SU-DHL-6 (cell line): ENCODE results near the gene PCARE.

Experiments
- H2AFZ ChIP-seq: fragments of 200-600 bp; sonication (generic); 2 replicates; pipeline ENCODE4 v1.6.1; 2014; ENCODE audit warnings: low read depth, mild to moderate bottlenecking, moderate library complexity, mixed read lengths, antibody characterized with exemption, low read length; ENCODE audit not compliant: severe bottlenecking
- H3F3A ChIP-seq: fragments of 200-600 bp; shearing (Covaris generic); 2 replicates; pipeline ENCODE4 v1.6.0; 2016; ENCODE audit warnings: antibody characterized with exemption, mild to moderate bottlenecking; ENCODE audit not compliant: insufficient read depth
- H3K27ac ChIP-seq: fragments of 200-600 bp; sonication (generic); 2 replicates; pipeline ENCODE4 v1.5.1; 2016; ENCODE audit warnings: low read depth, mild to moderate bottlenecking, low read length, moderate library complexity, mixed read lengths
- H3K27me3 ChIP-seq: fragments of 200-600 bp; sonication (generic), shearing (Covaris generic); 2 replicates; pipeline ENCODE4 v1.6.0; 2014; ENCODE audit warnings: mild to moderate bottlenecking, low read length
- H3K36me3 ChIP-seq: fragments of 200-600 bp; sonication (generic); 2 replicates; pipeline ENCODE4 v1.6.1; 2014; ENCODE audit warnings: mild to moderate bottlenecking, low read length, mixed read lengths
- H3K4me2 ChIP-seq: fragments of 300-600, 200-600 bp; shearing (Covaris generic), sonication (generic); 2 replicates; pipeline ENCODE4 v1.6.0; 2014; ENCODE audit warnings: low read length, low read depth, mild to moderate bottlenecking; ENCODE audit not compliant: poor library complexity, severe bottlenecking
- H3K4me3 ChIP-seq: fragments of 200-600 bp; sonication (generic); 2 replicates; pipeline ENCODE4 v1.5.1; 2014; ENCODE audit warnings: antibody characterized with exemption, low read length, mild to moderate bottlenecking, mixed read lengths; ENCODE audit not compliant: insufficient read depth, poor library complexity, severe bottlenecking
- H3K79me2 ChIP-seq: fragments of 200-600 bp; sonication (generic); 2 replicates; pipeline ENCODE4 v1.6.1; 2014; ENCODE audit warnings: mild to moderate bottlenecking, low read length, moderate library complexity; ENCODE audit not compliant: insufficient read depth
- H3K9ac ChIP-seq: fragments of 200-600 bp; sonication (generic); 2 replicates; pipeline ENCODE4 v1.7.0; 2014; ENCODE audit warnings: mild to moderate bottlenecking, low read length
- H3K9me2 ChIP-seq: fragments of 200-600 bp; sonication (generic); replicated peaks from 2 replicates; pipeline ENCODE4 v1.6.1; 2014; ENCODE audit warnings: low read length; ENCODE audit not compliant: insufficient read depth
- H3K9me3 ChIP-seq: fragments of 200-600 bp; sonication (generic); 2 replicates; pipeline ENCODE4 v1.6.1; 2014; ENCODE audit warnings: low read length, mixed read lengths; ENCODE audit not compliant: insufficient read depth
- H4K20me1 ChIP-seq: fragments of 200-600 bp; sonication (generic); 2 replicates; pipeline ENCODE4 v1.6.1; 2014; ENCODE audit warnings: low read depth, mild to moderate bottlenecking, antibody characterized with exemption, low read length, moderate library complexity, mixed read lengths
- EZH2phosphoT487 ChIP-seq: fragments of 200-600 bp; sonication (generic), shearing (Covaris generic); conservative IDR thresholded peaks from 2 replicates; pipeline ENCODE4 v1.6.1; 2018; ENCODE audit warnings: mild to moderate bottlenecking, antibody characterized with exemption, low read length, moderate library complexity, mixed read lengths
- TF ChIP-seq, protein P1 (sequence below): fragments of 200-600 bp; sonication (generic); IDR thresholded peaks from one replicate; pipeline ENCODE4 v1.5.1; 2017; ENCODE audit warnings: antibody characterized with exemption, mild to moderate bottlenecking, low read length, moderate library complexity; ENCODE audit not compliant: insufficient read depth, poor library complexity, severe bottlenecking

The PCARE gene

DNA sequence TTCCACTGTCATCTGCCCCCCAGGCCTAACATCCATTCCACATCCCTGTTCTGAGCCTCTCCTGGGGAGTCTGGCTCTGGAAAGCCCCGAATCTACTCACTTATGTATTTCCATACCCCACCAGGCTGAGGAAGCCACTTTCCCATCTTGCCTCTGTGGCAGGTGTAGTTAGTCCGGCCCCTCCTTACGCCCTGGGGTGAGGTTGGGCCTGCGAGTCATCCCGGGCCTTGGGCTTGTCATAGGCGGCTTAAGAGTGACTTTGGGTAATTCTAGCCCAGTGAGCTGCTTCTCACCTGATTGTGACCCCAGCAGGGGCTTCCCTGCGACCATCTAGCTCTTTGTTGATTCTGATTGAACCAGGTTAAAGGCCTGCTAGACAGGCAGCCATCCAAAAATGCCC is 21.1 kb downstream of the PCARE start:
- Histone ChIP-seq H4K20me1 (no peaks in the 10 kb centered on the region), H3K36me3 (no peaks in the 10 kb centered on the region), H3K79me2 (no peaks in the 10 kb centered on the region), H3K9me2 (no peaks in the 10 kb centered on the region), H3F3A (no peaks in the 10 kb centered on the region), H3K4me3 (no peak overlapping the region), H3K4me2 (no peak overlapping the region), H3K9me3 (no peaks in the 10 kb centered on the region), H2AFZ (no peak overlapping the region), H3K9ac (no peak overlapping the region), H3K27me3 (no peaks in the 10 kb centered on the region), H3K27ac (no peak overlapping the region)
- TF ChIP-seq, protein P1, sequence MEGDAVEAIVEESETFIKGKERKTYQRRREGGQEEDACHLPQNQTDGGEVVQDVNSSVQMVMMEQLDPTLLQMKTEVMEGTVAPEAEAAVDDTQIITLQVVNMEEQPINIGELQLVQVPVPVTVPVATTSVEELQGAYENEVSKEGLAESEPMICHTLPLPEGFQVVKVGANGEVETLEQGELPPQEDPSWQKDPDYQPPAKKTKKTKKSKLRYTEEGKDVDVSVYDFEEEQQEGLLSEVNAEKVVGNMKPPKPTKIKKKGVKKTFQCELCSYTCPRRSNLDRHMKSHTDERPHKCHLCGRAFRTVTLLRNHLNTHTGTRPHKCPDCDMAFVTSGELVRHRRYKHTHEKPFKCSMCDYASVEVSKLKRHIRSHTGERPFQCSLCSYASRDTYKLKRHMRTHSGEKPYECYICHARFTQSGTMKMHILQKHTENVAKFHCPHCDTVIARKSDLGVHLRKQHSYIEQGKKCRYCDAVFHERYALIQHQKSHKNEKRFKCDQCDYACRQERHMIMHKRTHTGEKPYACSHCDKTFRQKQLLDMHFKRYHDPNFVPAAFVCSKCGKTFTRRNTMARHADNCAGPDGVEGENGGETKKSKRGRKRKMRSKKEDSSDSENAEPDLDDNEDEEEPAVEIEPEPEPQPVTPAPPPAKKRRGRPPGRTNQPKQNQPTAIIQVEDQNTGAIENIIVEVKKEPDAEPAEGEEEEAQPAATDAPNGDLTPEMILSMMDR, result no peak
- no peak for TF ChIP-seq EZH2phosphoT487

- H3K27me3 ChIP-seq, result no peaks in the 10 kb centered on the region
- no peak overlapping the region for H2AFZ ChIP-seq
- no peak for TF ChIP-seq EZH2phosphoT487
- TF ChIP-seq, protein P1, result no peak
- H3K4me3 ChIP-seq, result no peak overlapping the region
- no peaks in the 10 kb centered on the region for H3K9me3 ChIP-seq
- H3K9me2 ChIP-seq, result no peaks in the 10 kb centered on the region
- H3K36me3 ChIP-seq, result no peaks in the 10 kb centered on the region
- H3K9ac ChIP-seq, result no peak overlapping the region
- H3F3A ChIP-seq, result no peaks in the 10 kb centered on the region
- H3K79me2 ChIP-seq, result no peaks in the 10 kb centered on the region
- H3K4me2 ChIP-seq, result no peak overlapping the region
- no peak overlapping the region for H3K27ac ChIP-seq
- no peaks in the 10 kb centered on the region for H4K20me1 ChIP-seq
These were observed 21.5 kb downstream of the PCARE start for GRCh38 chr2:29052807-29053206.

DNA sequence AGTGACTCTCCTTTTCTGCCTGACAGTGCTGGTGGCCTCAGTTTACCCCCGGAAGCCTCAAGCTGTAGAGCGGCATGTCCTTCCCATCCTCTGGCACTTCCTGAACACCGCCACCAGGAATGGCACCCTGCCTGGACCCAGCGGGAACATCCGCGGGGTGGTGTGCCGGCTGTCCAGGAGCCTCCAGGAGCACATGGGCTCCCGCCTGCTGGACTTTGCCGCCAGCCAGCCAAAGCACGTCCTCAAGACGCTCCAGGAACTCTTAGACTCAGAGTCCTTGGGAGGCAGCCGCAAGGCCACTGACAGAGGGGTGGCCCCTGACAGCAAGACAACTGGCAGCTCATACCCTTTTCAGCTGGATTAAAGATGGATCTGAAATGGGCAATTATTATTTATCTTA is 22.6 kb downstream of the PCARE start:
- Histone ChIP-seq H3K36me3 (no peaks in the 10 kb centered on the region), H3K27ac (no peak overlapping the region), H4K20me1 (no peaks in the 10 kb centered on the region), H3F3A (no peaks in the 10 kb centered on the region), H3K4me2 (no peak overlapping the region), H3K9ac (no peak overlapping the region), H3K4me3 (no peak overlapping the region), H2AFZ (no peak overlapping the region), H3K9me2 (no peaks in the 10 kb centered on the region), H3K27me3 (no peaks in the 10 kb centered on the region), H3K79me2 (no peaks in the 10 kb centered on the region), H3K9me3 (no peaks in the 10 kb centered on the region)
- TF ChIP-seq, protein P1, result no peak
- no peak for TF ChIP-seq EZH2phosphoT487

- H3K9me2 ChIP-seq, result no peaks in the 10 kb centered on the region
- H3K4me2 ChIP-seq, result no peak overlapping the region
- no peaks in the 10 kb centered on the region for H3K9me3 ChIP-seq
- no peaks in the 10 kb centered on the region for H3K27me3 ChIP-seq
- H3K4me3 ChIP-seq, result no peak overlapping the region
- TF ChIP-seq, protein P1, result no peak
- no peak for TF ChIP-seq EZH2phosphoT487
- no peaks in the 10 kb centered on the region for H3K79me2 ChIP-seq
- H3K9ac ChIP-seq, result no peak overlapping the region
- no peaks in the 10 kb centered on the region for H3K36me3 ChIP-seq
- no peaks in the 10 kb centered on the region for H3F3A ChIP-seq
- no peak overlapping the region for H3K27ac ChIP-seq
- H4K20me1 ChIP-seq, result no peaks in the 10 kb centered on the region
- no peak overlapping the region for H2AFZ ChIP-seq
These were observed 23.7 kb downstream of the PCARE start for GRCh38 chr2:29050591-29050990.
